ENCODE results near the gene GPR142.
A peak's percentile ranks its signal among the peaks of the same experiment; 100 is the strongest.

Gene GPR142

DNA sequence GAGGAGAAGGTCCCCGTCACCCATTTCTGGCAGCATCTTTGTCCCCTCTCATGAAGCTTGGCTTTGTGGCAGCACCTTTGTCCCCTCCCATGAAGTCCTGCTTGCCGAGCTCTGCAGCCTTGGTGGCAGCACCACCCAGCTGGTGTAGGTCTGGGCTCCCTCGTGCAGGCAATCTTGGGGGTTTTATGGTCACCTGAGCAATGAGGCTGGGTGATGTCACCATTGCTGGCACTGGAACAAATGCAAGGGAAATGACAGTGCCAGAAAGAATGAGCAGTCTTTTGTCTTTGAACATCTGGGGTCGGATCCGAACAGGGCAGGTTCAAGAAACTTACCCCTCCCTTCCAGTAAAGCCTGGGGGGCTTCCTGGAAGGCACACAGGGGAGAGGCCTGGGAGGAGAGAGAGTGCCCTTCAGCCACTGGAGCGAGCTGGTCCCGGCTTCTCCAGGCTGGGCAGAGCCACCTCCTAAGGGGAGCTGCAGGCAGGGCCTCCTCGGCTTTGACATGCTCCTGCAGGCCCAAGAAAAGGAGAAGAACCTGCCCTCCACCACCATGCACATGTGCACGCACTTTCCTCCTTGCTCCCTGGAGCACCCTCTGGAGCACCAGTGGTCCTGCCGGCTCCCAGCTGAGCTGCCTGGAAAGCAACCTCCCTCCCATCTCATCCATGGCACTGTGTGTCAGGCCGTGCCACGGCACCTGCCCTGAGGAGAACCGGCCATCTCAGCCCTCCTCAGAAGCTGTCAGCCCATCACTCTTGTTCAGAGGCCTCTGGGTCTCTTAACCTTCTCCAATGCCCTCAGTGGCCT lies 21.7 kb upstream of the GPR142 start:
- DNase-seq: no peak

DNA sequence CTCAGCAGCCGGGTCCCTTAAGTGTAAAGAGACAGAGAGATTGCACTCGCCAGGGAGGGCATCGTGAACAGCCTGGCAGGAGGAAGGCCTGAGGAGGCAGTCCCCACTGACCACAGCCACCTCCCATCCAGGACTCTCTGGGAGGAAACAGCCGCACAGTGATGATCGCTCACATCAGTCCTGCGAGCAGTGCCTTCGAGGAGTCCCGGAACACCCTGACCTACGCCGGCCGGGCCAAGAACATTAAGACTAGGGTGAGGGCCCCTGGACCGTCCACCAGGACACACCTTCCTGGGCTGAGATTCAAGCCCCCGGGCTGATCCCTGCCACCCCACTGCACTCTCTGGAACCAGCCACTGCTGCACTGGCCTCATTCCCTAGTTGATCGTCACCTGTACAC lies 19.7 kb upstream of the GPR142 start:
- DNase-seq: no peak

DNA sequence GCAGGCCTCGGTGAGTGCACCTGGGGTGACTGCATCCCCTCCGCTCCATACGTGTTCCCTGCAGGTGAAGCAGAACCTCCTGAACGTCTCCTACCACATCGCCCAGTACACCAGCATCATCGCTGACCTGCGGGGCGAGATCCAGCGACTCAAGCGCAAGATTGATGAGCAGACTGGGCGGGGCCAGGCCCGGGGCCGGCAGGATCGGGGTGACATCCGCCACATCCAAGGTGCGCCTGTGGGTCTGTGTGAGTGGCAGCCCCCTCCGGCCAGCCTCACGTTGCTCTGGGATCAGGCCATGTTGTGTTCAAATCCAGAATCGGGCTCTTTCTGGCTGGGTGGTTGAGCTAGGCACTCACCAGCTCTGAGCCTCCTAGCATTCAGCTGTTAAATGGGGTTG lies 18.2 kb upstream of the GPR142 start:
- DNase-seq: no peak

DNA sequence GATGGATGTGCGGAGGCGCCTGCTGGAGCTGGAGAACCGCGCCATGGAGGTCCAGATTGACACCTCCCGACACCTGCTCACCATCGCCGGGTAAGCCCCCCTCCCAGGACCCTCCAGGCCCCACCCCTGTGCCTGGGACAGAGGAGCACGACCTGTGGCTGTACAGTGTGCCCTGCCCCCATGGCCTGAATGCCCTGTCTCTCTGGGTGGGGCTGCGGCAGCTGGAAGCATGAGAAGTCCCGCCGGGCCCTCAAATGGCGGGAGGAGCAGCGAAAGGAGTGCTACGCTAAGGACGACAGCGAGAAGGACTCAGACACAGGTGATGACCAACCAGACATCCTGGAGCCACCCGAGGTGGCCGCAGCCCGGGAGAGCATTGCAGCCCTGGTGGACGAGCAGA lies 16.8 kb upstream of the GPR142 start:
- DNase-seq: no peak

DNA sequence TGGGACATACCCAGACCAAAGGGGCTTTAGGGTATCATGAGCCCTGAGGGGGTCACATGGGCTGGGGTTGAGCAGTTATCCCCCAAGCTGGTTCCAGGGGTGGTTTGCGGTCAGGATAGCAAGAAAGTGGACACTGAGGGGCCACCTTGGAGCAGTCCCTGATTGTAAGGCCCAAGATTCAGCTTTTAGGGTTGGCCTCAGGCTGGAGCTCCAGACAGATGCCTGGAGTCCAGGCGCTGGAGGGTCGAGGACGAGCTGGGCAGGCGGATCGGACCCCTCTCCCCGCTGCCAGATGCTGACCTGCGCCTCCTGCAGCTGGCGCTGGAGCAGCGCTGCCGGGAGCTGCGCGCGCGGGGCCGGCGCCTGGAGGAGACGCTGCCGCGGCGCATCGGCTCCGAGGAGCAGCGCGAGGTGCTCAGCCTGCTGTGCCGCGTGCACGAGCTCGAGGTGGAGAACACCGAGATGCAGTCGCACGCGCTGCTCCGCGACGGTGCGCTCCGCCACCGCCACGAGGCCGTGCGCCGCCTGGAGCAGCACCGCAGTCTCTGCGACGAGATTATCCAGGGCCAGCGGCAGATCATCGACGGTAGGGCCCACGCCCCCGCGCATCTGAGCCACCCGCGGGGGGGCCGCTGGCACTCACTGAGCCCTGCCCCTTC lies 15.6 kb upstream of the GPR142 start:
- no peak for DNase-seq

DNA sequence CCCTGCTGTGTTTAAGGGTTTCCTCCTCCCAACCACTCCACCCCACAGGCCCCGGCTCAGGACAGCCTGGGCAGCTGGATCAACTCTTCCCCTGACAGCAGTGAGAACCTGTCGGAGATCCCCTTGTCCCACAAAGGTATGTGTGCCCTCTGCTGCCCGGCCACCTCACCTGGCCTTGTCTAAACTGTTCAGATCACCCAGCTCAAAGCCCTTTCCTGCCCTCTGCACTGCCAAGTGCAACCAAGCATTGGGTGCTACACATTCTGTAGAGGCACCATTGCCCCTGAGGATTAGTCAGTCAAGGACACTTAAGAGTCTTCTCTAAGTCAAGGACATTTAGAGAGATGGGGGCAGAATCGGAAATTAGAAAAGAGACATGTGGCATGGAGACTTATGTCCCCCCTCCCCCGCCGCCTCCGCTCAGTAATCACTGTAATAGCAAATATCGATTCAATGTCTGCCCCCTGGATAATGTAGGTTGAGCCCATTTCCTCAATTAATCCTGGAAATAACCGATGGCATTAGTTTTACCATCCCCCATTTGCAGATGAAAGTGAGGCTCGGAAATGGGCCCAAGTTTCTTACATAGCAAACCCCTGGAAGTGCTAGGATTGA lies 13.8 kb upstream of the GPR142 start:
- no peak for DNase-seq

DNA sequence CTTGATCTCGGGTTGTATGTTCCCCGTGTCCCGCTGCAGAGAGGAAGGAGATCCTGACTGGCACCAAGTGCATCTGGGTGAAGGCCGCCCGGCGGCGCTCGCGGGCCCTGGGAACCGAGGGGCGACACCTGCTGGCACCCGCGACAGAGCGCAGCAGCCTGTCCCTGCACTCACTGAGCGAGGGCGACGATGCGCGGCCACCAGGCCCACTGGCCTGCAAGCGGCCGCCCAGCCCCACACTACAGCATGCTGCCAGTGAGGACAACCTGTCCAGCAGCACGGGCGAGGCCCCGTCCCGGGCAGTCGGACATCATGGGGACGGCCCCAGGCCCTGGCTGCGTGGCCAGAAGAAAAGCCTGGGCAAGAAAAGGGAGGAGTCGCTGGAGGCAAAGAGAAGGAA lies 13.2 kb upstream of the GPR142 start:
- no peak for DNase-seq

DNA sequence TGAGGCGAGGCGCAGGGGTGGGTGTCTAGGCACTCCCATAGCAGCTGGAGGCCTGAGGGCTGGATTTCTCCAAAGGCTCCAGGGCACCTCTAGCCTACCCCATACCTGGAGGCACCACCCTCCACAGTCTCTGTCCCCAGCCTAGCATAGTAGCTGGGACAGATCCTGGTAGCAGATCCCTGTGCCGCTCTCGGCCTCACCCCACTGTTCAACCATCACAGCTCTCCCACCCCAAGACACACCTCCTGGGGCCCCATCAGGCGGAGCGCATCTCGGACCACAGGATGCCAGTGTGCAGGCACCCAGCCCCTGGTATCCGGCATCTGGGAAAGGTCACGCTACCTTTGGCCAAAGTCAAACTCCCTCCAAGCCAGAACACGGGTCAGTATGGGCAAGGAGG lies 12.7 kb upstream of the GPR142 start:
- no peak for DNase-seq

DNA sequence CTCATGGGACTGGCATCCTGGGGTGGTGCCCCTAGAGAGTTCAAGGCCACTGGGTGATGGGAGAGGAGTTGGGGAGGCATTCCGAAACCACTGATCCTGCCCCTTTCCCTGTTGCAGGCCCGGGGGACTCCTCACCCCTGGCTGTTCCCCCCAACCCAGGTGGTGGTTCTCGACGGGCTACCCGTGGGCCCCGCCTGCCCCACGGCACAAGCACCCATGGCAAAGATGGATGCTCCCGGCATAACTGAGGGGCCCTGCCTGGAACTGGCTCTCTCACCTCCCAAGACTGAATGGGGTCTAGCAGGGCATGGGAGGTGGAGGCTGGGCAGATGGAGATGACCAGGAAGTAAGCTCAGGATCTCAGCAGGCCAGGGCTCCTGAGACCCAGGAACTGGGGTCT lies 12.2 kb upstream of the GPR142 start:
- DNase-seq: no peak

DNA sequence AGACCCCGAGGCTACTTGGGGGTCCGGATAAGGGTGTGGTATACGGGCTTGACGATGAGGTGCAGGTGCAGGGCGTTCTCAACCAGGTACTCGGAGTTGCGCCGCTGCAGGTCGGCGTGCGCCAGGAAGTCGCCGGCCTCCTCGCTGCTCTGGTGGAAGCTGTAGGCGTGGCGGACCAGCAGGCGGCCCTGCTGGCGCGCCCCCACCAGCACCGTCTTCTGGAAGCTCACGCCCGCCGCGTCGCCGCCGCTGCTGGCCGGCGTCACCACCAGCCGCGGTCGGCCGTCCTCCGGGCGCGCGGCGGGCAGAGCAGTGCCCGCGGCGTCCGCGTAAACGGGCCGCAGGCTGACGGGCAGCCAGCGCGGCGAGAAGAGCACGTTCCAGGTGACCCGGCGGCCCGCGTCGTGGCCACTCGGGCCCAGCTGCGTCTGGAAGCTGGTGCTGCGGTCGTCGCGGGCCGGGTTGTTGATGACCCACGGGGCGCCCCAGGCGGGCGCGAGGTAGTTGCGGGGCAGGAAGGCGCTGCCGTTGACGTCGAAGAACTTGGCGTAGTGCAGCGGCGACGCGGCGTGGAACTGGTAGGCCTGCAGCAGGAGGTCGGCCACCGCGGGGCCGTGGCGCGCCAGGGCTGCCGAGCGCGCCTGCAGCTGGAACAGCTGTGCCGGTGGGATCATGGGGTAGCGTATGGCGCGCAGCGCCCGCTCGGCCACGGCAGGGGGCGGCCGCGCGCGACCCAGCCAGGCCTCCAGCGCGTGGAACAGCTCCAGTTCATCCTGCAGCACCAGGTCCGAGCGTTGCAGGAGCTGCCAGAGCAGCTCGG lies 10.4 kb upstream of the GPR142 start:
- no peak for DNase-seq

DNA sequence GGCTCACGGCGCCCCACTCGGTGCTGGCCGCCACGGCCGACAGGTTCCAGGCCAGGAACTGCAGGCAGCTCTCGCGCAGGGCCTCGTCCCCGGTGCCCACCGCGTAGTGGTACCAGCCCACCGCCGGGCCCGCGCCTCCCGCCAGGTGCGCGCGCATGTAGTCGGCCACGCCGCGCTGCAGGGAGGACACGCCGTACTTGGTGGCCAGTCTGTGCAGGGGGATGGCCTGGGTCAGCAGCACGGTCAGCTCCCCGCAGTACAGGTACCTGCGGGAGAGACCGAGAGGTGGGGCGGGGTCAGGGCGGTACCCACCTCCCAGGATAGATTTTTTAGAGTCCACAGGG lies 9.9 kb upstream of the GPR142 start:
- no peak for DNase-seq

DNA sequence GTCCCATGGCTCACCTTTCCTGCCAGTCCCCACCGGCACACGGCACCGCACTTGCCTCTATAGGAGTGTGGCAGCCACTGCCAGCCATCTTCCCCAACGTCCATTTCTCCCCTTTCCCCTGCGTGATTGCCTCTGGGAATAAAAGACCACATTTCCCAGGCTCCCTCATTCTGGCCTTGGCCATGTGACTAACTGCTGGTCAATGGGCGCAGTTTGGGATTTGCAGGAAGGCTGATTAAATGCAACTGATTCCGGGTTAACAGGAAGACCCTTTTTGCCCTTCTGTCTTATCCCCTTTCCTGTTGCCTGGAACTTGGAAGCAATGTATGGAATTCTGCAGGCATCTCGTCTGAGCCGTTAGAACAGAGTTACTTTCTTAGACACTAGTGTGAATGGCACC lies 8.6 kb upstream of the GPR142 start:
- DNase-seq: no peak

DNA sequence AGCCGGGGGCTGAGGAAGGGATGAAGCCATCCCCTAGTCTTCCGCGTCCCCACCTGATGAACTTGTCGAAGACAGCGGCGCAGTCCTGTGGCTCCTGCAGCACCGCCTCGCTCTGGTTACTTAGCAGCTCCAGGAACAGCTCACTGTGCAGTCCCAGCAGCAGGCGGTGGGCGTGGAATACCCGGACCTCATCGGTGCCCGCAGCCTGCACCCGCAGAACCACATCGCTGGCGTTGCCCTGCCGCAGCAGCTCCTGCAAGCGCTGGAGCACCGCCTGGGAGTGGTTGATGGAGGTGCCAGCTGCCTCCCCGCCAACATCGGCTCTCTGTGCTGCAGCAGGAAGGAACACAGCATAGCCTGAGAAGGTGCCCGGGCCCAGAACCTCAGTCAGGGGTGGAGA lies 7.4 kb upstream of the GPR142 start:
- no peak for DNase-seq

DNA sequence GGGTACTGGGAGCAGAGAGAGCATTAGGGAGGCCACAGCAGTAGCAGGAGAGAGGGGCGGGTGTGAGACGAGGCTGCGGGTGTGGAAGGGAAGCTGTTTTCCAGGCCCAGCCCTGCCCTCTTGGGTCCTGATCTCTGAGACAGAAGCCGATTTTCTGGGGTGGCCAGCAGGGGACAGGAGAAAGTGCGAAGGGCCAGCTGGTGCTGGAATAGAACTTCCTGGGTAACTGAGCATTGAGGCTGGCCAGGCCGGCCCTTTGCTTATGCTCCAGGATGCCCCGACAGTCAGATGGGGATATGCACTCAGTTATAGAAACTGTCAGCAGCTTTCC lies 6.4 kb upstream of the GPR142 start:
- no peak for DNase-seq

DNA sequence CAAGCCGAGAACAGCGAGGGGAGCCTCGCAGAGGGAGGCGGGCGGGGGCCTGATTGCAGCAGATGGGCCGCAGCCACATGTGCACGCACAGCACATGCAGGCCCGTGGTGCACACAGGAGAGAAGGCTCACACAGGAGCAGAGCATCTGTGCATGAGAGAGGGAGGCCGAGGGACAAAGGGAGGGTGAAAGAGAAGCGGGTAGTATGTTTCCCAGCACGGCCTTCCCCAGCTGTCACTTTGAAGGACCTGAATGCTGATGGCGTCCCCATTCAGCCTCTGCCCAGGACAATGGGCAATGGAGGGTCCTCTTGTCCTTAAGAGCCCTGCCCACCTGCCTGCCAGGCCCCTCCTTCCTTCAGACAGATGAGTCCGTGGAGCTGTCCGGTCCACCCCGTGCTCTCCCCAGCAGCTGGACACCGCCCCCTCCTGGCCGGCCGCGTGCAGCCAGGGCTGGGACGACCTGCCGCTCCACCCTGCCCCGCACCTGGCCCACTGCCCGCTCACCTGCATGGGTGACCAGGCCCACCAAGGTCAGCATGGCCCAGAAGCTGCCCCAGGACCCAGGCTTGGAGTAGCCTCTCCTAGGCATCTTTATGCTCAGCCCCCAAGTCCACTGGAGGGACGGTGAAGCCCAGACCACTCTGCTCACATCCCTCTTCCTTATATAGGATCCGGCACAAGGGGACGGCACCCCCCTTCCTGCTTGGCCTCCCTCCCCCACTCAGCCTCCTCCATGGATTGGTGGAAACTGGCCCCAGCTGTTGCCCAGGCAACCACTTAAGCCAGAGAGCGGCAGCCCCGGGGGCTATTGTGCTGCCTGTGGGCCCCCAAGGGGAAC lies 5.9 kb upstream of the GPR142 start, which contains the start of gene BTBD17:
Gene BTBD17 (minus strand): TSS at position 639 of the 839 bp plus-strand sequence. CDS start 49 bp downstream, at position 590.
- no peak for DNase-seq

DNA sequence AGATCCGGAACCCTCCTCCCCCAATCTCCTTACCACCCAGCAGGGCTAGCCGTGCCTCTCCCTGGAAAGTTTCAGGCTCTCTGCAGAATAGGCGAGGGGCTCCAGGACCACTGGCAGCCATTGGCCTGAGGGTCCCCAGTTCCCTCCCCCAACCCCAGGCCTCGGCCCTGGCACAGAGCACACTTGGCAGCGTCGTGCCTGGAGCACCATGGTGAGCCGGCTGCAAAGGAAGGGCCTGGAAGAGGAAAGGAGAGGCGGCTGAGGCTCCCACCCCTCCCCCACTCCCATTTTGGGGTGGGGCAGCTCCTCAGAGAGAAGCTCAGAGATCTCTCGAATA lies 5.3 kb upstream of the GPR142 start:
- DNase-seq: no peak

DNA sequence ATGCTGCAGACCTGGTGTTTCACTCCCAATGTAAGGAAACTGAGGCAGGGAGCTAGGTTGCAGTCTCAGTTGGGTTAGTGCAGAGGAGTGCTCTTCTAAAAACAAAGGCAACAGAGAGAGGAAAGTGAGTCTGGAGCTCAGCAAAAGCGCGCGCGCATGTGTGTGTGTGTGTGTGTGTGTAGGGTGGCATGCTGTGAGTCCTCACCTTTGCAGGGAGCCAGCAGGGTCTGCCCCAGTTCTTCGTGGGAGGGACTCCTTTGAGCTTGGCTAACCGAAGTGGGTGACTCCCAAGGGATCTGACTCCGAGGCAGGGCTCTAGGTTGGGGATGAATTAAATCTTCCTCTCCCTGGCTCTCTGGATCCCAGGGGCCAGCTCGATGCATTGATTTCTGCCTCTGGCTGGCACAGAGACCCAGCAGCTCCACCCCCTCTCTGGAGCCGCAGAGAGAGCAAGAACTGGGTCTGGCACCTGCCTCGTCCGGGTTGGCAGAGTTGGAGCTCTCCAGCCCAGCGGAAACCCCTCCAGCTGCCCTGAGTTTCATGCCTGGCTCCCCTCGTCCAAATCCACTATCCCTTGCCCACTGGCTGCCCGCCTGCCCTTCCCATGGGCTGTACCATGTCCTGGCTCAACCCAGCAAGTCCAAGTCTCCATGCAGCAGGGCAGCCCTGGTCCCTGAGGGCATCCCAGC lies 4.4 kb upstream of the GPR142 start:
- DNase-seq: no peak

DNA sequence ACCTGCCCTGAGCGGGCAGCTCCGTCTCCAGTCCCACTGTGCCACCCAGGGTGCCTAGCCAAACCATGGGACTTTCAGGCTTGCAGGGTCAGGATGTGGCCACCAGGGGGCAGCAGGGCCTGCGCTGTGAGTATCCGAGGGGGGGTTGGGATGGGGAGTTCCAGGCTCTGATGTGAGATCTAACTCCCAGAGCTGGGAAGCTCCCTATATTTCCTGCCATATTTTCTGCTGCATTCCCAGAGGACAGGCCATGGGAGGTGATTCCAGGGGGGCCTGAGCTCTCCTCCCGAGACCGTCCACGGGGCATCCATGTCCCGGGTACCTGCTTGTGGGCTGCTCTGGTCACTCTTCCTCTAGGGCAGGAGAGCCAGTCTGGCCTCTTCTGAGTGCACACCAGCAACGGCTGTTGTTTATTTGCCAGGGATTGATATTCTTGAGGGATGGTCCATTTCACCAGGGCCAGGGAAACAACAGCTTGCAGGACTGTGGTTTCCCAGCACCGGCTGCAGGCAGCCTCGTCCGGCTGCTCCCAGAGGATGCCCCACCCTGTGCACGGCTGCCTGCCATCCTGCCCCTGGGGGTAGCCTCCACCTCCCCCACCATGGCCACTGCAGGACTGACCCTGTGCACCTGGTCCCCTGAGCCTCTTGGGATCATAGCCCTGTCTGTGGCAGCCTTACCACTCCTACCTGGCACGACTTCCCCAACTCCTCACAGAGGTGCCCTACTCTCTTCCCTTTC lies 1.2 kb downstream of the GPR142 start:
- peak; percentile 56 for DNase-seq

DNA sequence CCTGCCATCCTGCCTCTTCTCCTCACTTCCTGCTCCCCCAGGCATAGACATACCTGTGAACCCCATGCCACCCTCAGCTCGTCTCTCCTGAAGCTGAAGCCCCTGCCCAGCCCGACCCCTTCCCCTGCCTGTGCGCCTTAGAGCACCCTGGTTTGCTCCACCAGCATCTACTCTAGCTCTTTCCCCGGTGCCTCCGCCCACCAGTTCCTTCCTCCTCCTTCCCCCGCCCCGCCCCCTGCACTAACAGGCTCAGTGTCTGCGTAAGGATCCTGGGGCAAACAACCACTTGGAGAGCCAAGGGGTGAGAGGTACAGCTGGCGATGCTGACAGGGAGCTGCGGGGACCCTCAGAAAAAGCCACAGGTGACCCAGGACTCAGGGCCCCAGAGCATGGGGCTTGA lies 1.9 kb downstream of the GPR142 start:
- no peak for DNase-seq

DNA sequence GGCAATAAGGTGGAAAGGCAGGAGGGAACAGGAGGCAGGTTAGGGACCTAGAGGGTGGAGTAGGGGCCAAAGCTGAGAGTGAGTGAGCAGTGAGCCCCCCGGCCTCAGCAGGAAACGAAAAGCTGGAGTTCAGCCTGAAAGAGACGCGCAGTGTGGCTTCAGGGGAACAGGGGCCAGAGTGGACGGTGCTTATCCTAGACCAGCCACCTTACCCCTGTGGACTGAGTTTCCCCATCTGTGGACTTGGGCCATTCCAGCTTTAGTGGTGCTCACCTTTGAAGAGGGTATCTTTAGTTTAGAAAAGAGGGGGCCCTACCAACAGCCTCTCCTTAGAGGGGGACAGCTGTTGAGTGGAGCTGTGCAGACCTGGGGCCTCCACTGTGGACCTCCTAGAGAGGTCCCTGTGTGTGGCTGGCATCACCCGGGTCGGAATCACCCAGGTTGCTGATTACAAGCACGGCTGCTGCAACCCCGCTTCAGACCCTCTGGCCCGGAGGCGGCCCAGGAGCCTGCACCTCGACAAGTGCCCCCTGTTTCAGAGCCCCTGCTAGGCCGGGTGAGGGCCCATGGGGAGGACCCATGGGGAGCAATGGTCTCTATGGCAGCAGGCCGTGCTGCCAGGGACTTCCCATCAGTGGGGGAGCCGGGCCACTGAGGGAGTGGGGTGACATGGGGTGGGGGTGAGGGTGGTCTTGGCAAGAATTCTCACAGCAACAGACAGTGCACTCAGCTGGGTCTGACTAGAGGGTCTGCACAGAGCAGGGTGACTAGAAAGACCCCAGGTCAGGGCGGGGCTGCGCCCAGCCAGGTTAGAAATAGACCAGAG lies 2.6 kb downstream of the GPR142 start:
- no peak for DNase-seq
